IMR-90 (cell line): ENCODE data around the gene ENPP6. TPM values are rescaled to one million over a fixed set of nuclear protein-coding genes. Genes with fewer than 3 reads are reported as not detected.

Source experiments
- ATAC-seq: fragments of 200-7000 bp; cut with Tn5 transposase; 2 replicates; pipeline ENCODE4 v1.9.1; 2020; ENCODE audit warnings: low read depth, mild to moderate bottlenecking, moderate library complexity
- BruUV-seq: library from RNA; stranded (reverse); fragments of 400-500 nt; replicated peaks from 2 replicates; lab custom pipeline; 2021; lab: Mats Ljungman, UMichigan
- CTCF ChIA-PET: fragments of 300-600 bp; formaldehyde crosslinking; extraction: SDS; loops from one replicate; lab custom pipeline; 2021; ENCODE audit warnings: antibody characterized with exemption; lab: Yijun Ruan, JAX
- POLR2A ChIA-PET: fragments of 300-600 bp; sonication (Branson Sonifier 250); formaldehyde crosslinking; loops from one replicate; lab custom pipeline; 2022; ENCODE audit warnings: antibody characterized with exemption; ENCODE audit not compliant: unreplicated experiment; lab: Charles Lee
- DNase-seq: peaks from one replicate; pipeline ENCODE4 v3.0.0; 2013
- H2AFZ ChIP-seq: replicated peaks from 2 replicates; pipeline ENCODE3; 2013; ENCODE audit warnings: low read length, mild to moderate bottlenecking; ENCODE audit not compliant: poor library complexity
- H2AK5ac ChIP-seq: 2 replicates; pipeline ENCODE4 v1.6.1; 2013; ENCODE audit warnings: low read depth, low read length, inconsistent platforms
- H2AK9ac ChIP-seq: replicated peaks from 2 replicates; pipeline ENCODE3; 2013; ENCODE audit warnings: mild to moderate bottlenecking, low read depth, low read length, moderate library complexity; ENCODE audit not compliant: poor library complexity
- H2BK120ac ChIP-seq: 2 replicates; pipeline ENCODE4 v1.6.1; 2013; ENCODE audit warnings: low read depth, low read length, inconsistent platforms
- H2BK15ac ChIP-seq: 3 replicates; pipeline ENCODE4 v1.6.1; 2013; ENCODE audit warnings: low read depth, low read length, inconsistent platforms
- H2BK20ac ChIP-seq: 2 replicates; pipeline ENCODE4 v1.6.1; 2013; ENCODE audit warnings: low read depth, mild to moderate bottlenecking, inconsistent platforms, low read length, moderate library complexity
- H2BK5ac ChIP-seq: 2 replicates; pipeline ENCODE4 v1.6.1; 2013; ENCODE audit warnings: mild to moderate bottlenecking, low read depth, low read length, inconsistent platforms; ENCODE audit not compliant: poor library complexity, severe bottlenecking
- H3K14ac ChIP-seq: replicated peaks from 2 replicates; pipeline ENCODE4 v1.6.1; 2013; ENCODE audit warnings: low read depth, low read length, inconsistent platforms
- H3K18ac ChIP-seq: 2 replicates; pipeline ENCODE4 v1.6.1; 2013; ENCODE audit warnings: low read depth, low read length, control low read depth
- H3K23ac ChIP-seq: 2 replicates; pipeline ENCODE4 v1.6.1; 2013; ENCODE audit warnings: low read depth, low read length, inconsistent platforms
- H3K27ac ChIP-seq: 2 replicates; pipeline ENCODE4 v1.5.1; 2013; ENCODE audit warnings: mild to moderate bottlenecking, control low read depth, low read length; ENCODE audit not compliant: insufficient read depth
- H3K27me3 ChIP-seq: 2 replicates; pipeline ENCODE4 v1.6.1; 2013; ENCODE audit warnings: low read length; ENCODE audit not compliant: control insufficient read depth, insufficient read depth
- H3K36me3 ChIP-seq: 2 replicates; pipeline ENCODE4 v1.6.1; 2013; ENCODE audit warnings: low read length, mixed read lengths; ENCODE audit not compliant: control insufficient read depth, insufficient read depth
- H3K4ac ChIP-seq: 2 replicates; pipeline ENCODE4 v1.6.1; 2013; ENCODE audit warnings: low read depth, low read length, inconsistent platforms
- H3K4me1 ChIP-seq: 2 replicates; pipeline ENCODE4 v1.6.1; 2013; ENCODE audit warnings: low read length, mixed read lengths; ENCODE audit not compliant: control insufficient read depth, insufficient read depth
- H3K4me2 ChIP-seq: 2 replicates; pipeline ENCODE4 v1.6.1; 2013; ENCODE audit warnings: low read depth, mild to moderate bottlenecking, control low read depth, low read length, moderate library complexity
- H3K4me3 ChIP-seq: 2 replicates; pipeline ENCODE4 v1.5.1; 2013; ENCODE audit warnings: low read depth, mild to moderate bottlenecking, control low read depth, low read length, moderate library complexity; ENCODE audit not compliant: insufficient read depth
- H3K56ac ChIP-seq: 2 replicates; pipeline ENCODE4 v1.6.1; 2013; ENCODE audit warnings: low read length, inconsistent platforms; ENCODE audit not compliant: insufficient read depth; ENCODE audit errors: extremely low read depth
- H3K79me1 ChIP-seq, 2 experiments: 2 replicates each; pipeline ENCODE4 v1.6.1; 2013; ENCODE audit warnings: low read length in 2 of 2, inconsistent platforms in 1 of 2, low read depth in 1 of 2
- H3K9ac ChIP-seq: 2 replicates; pipeline ENCODE4 v1.6.1; 2013; ENCODE audit warnings: low read depth, low read length, control low read depth
- H3K9me1 ChIP-seq: 2 replicates; pipeline ENCODE4 v1.6.1; 2013; ENCODE audit warnings: low read length, inconsistent platforms; ENCODE audit not compliant: insufficient read depth
- H3K9me3 ChIP-seq: 2 replicates; pipeline ENCODE4 v1.6.1; 2013; ENCODE audit warnings: low read length; ENCODE audit not compliant: control insufficient read depth, insufficient read depth
- H4K20me1 ChIP-seq: 2 replicates; pipeline ENCODE4 v1.6.1; 2013; ENCODE audit warnings: low read length, inconsistent platforms; ENCODE audit not compliant: insufficient read depth
- H4K5ac ChIP-seq: 2 replicates; pipeline ENCODE4 v1.6.1; 2013; ENCODE audit warnings: mild to moderate bottlenecking, low read depth, low read length, control low read depth
- H4K8ac ChIP-seq, 2 experiments: 2 replicates each; pipeline ENCODE4 v1.6.1; 2013; ENCODE audit warnings: low read depth in 2 of 2, low read length in 2 of 2, control low read depth in 1 of 2, inconsistent platforms in 1 of 2
- H4K91ac ChIP-seq: 2 replicates; pipeline ENCODE4 v1.6.1; 2013; ENCODE audit warnings: low read depth, low read length, inconsistent platforms; ENCODE audit not compliant: insufficient read depth
- BHLHE40 ChIP-seq: fragments of 150-350 bp; IDR thresholded peaks from 2 replicates; pipeline ENCODE4 v1.6.1; 2016; ENCODE audit warnings: mild to moderate bottlenecking, low read depth, low read length
- CEBPB ChIP-seq: IDR thresholded peaks from 2 replicates; pipeline ENCODE4 v1.6.1; 2012; ENCODE audit warnings: low read depth, low read length, improper control_type of control experiment
- CHD1 ChIP-seq: IDR thresholded peaks from 2 replicates; pipeline ENCODE4 v1.6.1; 2012; ENCODE audit warnings: low read depth, low read length, improper control_type of control experiment
- FOS ChIP-seq: fragments of 150-350 bp; IDR thresholded peaks from 2 replicates; pipeline ENCODE4 v1.6.1; 2016; ENCODE audit warnings: low read depth, low read length
- MAFK ChIP-seq: IDR thresholded peaks from 2 replicates; pipeline ENCODE4 v1.6.1; 2012; ENCODE audit warnings: low read depth, low read length, improper control_type of control experiment
- MAZ ChIP-seq: IDR thresholded peaks from 2 replicates; pipeline ENCODE4 v1.6.1; 2012; ENCODE audit warnings: low read depth, mild to moderate bottlenecking, low read length, improper control_type of control experiment, moderate library complexity, borderline replicate concordance
- MXI1 ChIP-seq: IDR thresholded peaks from 2 replicates; pipeline ENCODE4 v1.6.1; 2012; ENCODE audit warnings: low read depth, mild to moderate bottlenecking, low read length, moderate library complexity, borderline replicate concordance
- NFE2L2 ChIP-seq: fragments of 150-350 bp; IDR thresholded peaks from 2 replicates; pipeline ENCODE4 v1.6.1; 2016; ENCODE audit warnings: low read depth, mild to moderate bottlenecking, low read length
- POLR2A ChIP-seq: IDR thresholded peaks from 2 replicates; pipeline ENCODE4 v1.6.1; 2012; ENCODE audit warnings: mild to moderate bottlenecking, low read depth, low read length
- RAD21 ChIP-seq: IDR thresholded peaks from 2 replicates; pipeline ENCODE4 v1.6.1; 2012; ENCODE audit warnings: low read length, improper control_type of control experiment
- RCOR1 ChIP-seq: IDR thresholded peaks from 2 replicates; pipeline ENCODE4 v1.6.1; 2012; ENCODE audit warnings: mild to moderate bottlenecking, low read length, improper control_type of control experiment; ENCODE audit not compliant: insufficient replicate concordance
- RFX5 ChIP-seq: IDR thresholded peaks from 2 replicates; pipeline ENCODE4 v1.8.0; 2012; ENCODE audit warnings: low read depth, mild to moderate bottlenecking, low read length, moderate library complexity
- SMC3 ChIP-seq: fragments of 150-350 bp; IDR thresholded peaks from 2 replicates; pipeline ENCODE4 v1.6.1; 2016; ENCODE audit warnings: low read depth, mild to moderate bottlenecking, antibody characterized with exemption, low read length, moderate library complexity
- USF2 ChIP-seq: fragments of 150-350 bp; IDR thresholded peaks from 2 replicates; pipeline ENCODE4 v1.6.1; 2017; ENCODE audit warnings: mild to moderate bottlenecking, antibody characterized with exemption, low read length, low read depth
- WGBS, 2 experiments: methylation state at CpG; one replicate each; pipeline versions ENCODE4 v1.1.5 to v1.1.7; 2013; ENCODE audit warnings: missing lambda C conversion rate in 2 of 2; ENCODE audit not compliant: insufficient read length in 1 of 2; ENCODE audit errors: extremely low coverage in 2 of 2; 5-methylcytosine and 5-hydroxymethylcytosine counted together
- dilution Hi-C: fragments of 300-500 bp; cut with HindIII; formaldehyde crosslinking; loops from one replicate; pipeline ENCODE4 v1.14.3; 2018; ENCODE audit warnings: low sequenced_read_pairs; ENCODE audit not compliant: unreplicated experiment
- in situ Hi-C: fragments of 300-500 bp; cut with MboI; formaldehyde crosslinking; loops from 3 replicates; pipeline ENCODE4 v1.14.3; 2019; ENCODE audit warnings: low sequenced_read_pairs, inconsistent platforms, mixed read lengths
- intact Hi-C: fragments of 100-400 bp; cut with micrococcal nuclease; formaldehyde crosslinking; loops from 2 replicates; pipeline ENCODE4 v1.10.0; 2022
- polyA plus RNA-seq, 3 experiments: library from polyadenylated mRNA; depleted of rRNA; stranded (reverse); fragments of >200 nt; gene quantifications; 2 replicates each; pipeline ENCODE4 v1.2.3, GENCODE V29; 2012; ENCODE audit warnings: low replicate concordance in 1 of 3
- total RNA-seq: library from RNA; depleted of rRNA; stranded (reverse); fragments of >200 nt; gene quantifications from 2 replicates; pipeline ENCODE4 v1.2.3, GENCODE V29; 2012
- TF ChIP-seq, protein P1 (sequence below): fragments of 150-350 bp; IDR thresholded peaks from 2 replicates; pipeline ENCODE4 v1.6.1; 2016; ENCODE audit warnings: low read depth, mild to moderate bottlenecking, low read length, moderate library complexity, borderline replicate concordance
- TF ChIP-seq, protein P2 (sequence below): conservative IDR thresholded peaks from 2 replicates; pipeline ENCODE4 v1.5.1; 2012; ENCODE audit warnings: mild to moderate bottlenecking, low read depth, low read length, improper control_type of control experiment

The ENPP6 gene
- total and polyA plus RNA-seq, 2 of the 4 experiments (the other 2 are of a cell fraction), result not detected

GRCh38 chr4:184191267-184191666 is 26.4 kb downstream of the ENPP6 start:
- dilution Hi-C loops (no loop called here), intact Hi-C loops (no loop called here), in situ Hi-C loops (no loop called here)
- no peak overlapping the region for H2BK5ac ChIP-seq
- H3K4ac ChIP-seq, result no peak overlapping the region
- no peaks in the 10 kb centered on the region for H3K36me3 ChIP-seq
- H3K9me1 ChIP-seq, result no peaks in the 10 kb centered on the region
- no peak for ATAC-seq
- no peaks in the 10 kb centered on the region for H3K4me1 ChIP-seq
- TF ChIP-seq RFX5 (no peak), MAFK (no peak), POLR2A (no peak), CEBPB (no peak), MAZ (no peak), RCOR1 (no peak), BHLHE40 (no peak), CHD1 (no peak), NFE2L2 (no peak), RAD21 (no peak), USF2 (no peak), FOS (no peak), MXI1 (no peak), SMC3 (no peak)
- TF ChIP-seq, protein P1, sequence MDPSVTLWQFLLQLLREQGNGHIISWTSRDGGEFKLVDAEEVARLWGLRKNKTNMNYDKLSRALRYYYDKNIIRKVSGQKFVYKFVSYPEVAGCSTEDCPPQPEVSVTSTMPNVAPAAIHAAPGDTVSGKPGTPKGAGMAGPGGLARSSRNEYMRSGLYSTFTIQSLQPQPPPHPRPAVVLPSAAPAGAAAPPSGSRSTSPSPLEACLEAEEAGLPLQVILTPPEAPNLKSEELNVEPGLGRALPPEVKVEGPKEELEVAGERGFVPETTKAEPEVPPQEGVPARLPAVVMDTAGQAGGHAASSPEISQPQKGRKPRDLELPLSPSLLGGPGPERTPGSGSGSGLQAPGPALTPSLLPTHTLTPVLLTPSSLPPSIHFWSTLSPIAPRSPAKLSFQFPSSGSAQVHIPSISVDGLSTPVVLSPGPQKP, result no peak
- TF ChIP-seq, protein P2, sequence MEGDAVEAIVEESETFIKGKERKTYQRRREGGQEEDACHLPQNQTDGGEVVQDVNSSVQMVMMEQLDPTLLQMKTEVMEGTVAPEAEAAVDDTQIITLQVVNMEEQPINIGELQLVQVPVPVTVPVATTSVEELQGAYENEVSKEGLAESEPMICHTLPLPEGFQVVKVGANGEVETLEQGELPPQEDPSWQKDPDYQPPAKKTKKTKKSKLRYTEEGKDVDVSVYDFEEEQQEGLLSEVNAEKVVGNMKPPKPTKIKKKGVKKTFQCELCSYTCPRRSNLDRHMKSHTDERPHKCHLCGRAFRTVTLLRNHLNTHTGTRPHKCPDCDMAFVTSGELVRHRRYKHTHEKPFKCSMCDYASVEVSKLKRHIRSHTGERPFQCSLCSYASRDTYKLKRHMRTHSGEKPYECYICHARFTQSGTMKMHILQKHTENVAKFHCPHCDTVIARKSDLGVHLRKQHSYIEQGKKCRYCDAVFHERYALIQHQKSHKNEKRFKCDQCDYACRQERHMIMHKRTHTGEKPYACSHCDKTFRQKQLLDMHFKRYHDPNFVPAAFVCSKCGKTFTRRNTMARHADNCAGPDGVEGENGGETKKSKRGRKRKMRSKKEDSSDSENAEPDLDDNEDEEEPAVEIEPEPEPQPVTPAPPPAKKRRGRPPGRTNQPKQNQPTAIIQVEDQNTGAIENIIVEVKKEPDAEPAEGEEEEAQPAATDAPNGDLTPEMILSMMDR, result no peak
- no peak overlapping the region for H4K5ac ChIP-seq
- DNase-seq, result no peak
- H2AK5ac ChIP-seq, result no peak overlapping the region
- POLR2A ChIA-PET, result no interaction called here
- H3K27me3 ChIP-seq, result peaks cover 4% of the 10 kb centered on the region
- WGBS, 2 experiments, result 40% methylated on average over 1 of the region's 6 CpGs; no CpG with 5 or more reads in 1 of the 2 experiments
- no peak overlapping the region for H3K4me2 ChIP-seq
- H3K56ac ChIP-seq, result no peak overlapping the region
- H4K91ac ChIP-seq, result no peak overlapping the region
- H4K8ac ChIP-seq, result no peak overlapping the region
- no TSS peak for BruUV-seq
- no peak overlapping the region for H3K23ac ChIP-seq
- no peak overlapping the region for H3K4me3 ChIP-seq
- H3K18ac ChIP-seq, result no peak overlapping the region
- H3K79me1 ChIP-seq, result no peaks in the 10 kb centered on the region
- no peak overlapping the region for H3K9ac ChIP-seq
- no peak overlapping the region for H2BK20ac ChIP-seq
- no peaks in the 10 kb centered on the region for H3K9me3 ChIP-seq
- no peak overlapping the region for H2BK15ac ChIP-seq
- CTCF ChIA-PET, result no interaction called here
- no peak overlapping the region for H2AFZ ChIP-seq
- H4K20me1 ChIP-seq, result no peaks in the 10 kb centered on the region
- H3K27ac ChIP-seq, result no peak overlapping the region
- H2AK9ac ChIP-seq, result no peak overlapping the region
- H2BK120ac ChIP-seq, result no peak overlapping the region
- H3K14ac ChIP-seq, result no peak overlapping the region
